Endothelial cell of hepatic sinusoid (primary cell): ENCODE measurements around the gene HS2ST1.
"Not testable (repeated sequence)": the region's sequence is repeated elsewhere in the genome, so short reads cannot be mapped to it uniquely, and the experiment has no call there.

Experiments
- in situ Hi-C: cut with HindIII; loops from 2 replicates; pipeline ENCODE4 v1.10.0; 2017; ENCODE audit warnings: low sequenced_read_pairs

The HS2ST1 gene

DNA sequence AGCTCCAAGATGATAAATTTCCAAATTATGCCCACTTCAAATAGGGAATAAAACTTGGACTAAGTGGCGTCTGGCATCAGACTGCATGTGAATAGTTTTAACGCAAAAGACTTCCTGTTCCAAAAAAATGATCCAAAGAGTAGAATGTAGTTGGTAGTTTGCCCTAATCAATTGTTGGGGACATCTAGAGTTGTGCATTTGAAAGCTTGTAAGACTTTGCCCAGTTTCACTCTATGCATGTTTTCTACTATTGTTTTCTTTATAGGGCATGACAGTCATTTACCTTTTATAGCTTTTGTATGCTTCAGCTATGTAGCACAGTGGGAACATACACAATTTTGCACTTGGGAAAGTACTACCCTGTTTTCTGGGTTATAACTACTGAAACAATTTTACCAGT, 86.0 kb downstream of the HS2ST1 start:
- in situ Hi-C loops, result no loop called here

DNA sequence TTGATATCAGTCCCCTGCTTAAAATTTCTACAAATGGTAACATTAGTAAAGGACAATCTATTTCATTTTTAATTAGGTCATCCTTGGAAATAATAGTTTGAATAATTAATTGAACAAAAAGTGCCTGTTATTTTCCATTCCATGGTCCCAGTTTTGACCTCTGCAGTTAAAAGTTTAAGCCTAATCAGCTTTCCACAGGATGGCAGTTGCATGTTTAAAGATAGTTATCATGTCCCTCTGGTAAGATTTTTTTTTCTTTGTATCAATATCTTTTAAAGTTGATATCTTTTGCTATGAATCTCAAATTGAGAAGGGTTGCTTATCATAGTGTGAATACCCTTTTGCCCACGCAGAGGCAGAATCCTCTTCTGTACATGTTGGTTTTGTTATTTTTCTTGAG, 90.4 kb downstream of the HS2ST1 start:
- in situ Hi-C loops, result no loop called here

DNA sequence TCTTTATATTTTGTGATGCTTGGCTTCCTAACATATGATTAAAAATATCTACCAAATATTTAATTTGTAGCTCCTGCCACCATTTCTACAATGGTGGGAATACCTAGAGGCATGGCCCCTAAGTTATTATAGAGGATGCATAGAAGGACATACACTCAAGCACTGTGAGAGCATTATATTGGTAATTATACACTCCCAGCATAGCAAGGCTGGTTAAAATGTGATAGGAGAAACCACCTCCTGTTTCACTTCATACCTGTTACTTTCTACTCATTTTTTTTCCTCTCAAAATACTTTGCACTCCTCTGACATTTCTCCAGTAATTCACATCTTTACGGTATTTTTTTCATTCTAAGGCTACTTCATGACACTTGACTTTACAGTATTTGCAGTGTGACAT, 92.9 kb downstream of the HS2ST1 start:
- in situ Hi-C loops, result no loop called here

DNA sequence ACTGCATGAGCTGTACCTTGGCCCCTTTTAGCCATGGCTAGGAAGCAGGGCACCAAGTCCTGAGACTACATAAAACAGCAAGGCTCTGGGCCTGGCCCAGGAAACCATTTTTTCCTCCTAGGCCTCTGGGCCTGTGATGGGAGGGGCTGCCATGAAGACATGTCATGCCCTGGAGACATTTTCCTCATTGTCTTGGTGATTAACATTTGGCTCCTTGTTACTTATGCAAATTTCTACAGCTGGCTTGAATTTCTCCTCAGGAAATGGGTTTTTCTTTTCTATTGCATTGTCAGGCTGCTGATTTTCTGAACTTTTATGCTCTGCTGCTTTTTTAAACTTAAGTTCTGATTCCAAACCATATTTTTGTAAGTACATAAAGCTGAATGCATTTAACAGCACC, 99.0 kb downstream of the HS2ST1 start:
- in situ Hi-C loops, result not testable (repeated sequence)

DNA sequence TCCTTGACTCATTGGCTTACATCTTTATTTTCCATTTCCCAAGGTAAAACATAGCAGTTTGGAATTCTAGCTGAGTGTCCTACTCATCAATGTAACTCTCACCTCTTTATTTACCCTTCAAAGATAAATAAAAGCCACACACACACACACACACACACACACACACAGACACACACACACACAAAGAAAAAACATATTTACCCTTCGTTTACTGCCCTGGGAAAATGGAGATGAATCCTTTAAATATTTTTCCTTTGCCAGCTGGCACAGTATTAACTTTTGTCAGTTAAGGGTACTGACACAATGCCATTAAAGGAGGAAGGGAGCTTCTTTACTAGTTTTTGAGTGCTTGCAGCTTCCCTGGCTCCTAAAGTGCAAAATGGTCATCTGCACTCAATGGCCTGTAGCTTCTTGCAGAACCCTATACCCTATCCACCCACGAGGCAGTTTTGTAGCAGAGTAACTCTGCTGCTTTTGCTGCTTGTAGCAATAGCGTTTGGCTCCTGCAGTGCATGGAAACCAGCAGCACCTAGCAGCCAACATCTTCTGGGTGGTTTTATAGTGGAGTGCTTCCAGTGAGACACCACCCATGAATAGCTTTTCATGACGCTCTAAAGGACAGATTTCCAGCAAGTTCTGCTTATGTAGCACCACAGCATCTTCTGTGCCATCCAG, 103.7 kb downstream of the HS2ST1 start:
- in situ Hi-C loops, result no loop called here

DNA sequence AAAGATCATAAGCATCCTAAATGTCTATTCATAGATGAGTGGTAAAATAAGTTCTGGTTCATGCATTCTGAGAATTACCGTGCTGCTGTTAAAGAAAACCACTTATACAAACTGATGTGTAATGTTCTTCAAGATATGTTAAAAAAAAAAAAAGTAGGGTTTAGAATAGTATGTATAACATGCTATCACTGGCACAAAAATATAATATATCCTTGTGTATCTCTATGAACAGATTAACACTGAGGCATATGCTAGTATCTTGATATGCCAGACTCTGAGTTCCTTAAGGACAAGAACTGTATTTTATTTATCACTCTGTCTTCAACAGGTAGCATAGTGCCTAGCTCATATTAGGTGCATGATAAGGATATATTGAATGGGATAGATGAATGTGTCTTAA, 108.9 kb downstream of the HS2ST1 start:
- in situ Hi-C loops, result no loop called here

DNA sequence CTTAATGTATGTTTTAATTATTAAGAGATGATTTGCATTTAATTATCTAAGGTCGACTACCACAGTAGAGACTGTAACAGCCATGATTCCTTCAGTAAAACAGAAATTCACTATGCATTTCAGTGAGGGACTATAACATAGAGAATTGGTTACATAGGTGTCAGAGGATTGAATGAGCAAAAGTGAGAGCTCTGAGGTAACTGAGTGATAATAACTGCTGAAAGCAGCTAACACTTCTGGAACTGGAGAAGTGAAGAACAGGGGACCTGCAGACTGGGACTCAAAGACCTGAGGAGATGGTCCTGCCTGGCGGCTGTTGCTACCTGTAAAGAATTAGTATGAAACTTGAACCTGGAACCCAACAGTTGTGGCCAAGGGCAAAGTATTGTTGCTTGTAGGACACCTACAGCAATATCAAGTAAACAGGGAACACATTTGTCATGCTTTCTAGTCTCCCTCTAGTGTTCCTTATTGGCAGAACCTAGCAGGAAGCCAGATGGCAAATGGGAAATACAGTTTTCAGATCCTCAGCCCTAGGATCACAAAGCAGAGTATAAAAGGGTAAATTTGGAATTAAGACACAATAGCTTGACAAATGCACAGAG, 110.6 kb downstream of the HS2ST1 start:
- in situ Hi-C loops, result no loop called here

DNA sequence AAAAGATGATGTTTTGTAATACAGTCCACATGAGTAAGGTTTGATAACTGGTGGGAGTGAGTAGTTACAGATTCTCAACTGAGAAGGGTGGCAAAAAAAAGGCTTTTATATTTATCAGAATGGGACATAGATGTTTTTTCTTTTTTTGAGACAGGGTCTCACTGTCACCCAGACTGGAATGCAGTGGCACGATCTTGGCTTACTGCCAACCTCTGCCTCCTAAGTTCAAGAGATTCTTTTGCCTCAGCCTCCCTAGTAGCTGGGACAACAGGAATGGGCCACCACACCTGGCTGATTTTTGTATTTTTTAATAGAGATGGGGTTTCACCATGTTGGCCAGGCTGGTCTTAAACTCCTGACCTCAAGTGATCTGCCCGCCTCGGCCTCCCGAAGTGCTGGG, 113.1 kb downstream of the HS2ST1 start:
- in situ Hi-C loops, result not testable (repeated sequence)

DNA sequence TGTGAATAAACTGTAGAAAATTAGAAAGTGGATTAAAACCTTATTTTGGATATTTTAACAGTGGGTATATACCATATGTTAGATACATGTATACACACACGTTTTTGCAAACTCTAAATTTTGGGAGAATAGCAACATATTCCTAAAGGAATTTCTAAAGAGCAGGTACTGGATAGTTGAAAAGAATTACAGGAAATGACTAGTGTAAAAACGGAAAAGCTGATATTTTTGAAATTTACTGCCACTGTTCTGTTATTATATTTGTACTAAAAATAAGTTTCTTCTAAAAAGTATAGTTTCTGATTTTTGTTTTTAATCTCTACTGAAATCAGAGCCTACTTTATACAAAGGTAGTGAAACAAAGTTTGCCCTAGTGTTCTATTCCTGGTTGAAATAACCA, 114.1 kb downstream of the HS2ST1 start:
- in situ Hi-C loops, result no loop called here

DNA sequence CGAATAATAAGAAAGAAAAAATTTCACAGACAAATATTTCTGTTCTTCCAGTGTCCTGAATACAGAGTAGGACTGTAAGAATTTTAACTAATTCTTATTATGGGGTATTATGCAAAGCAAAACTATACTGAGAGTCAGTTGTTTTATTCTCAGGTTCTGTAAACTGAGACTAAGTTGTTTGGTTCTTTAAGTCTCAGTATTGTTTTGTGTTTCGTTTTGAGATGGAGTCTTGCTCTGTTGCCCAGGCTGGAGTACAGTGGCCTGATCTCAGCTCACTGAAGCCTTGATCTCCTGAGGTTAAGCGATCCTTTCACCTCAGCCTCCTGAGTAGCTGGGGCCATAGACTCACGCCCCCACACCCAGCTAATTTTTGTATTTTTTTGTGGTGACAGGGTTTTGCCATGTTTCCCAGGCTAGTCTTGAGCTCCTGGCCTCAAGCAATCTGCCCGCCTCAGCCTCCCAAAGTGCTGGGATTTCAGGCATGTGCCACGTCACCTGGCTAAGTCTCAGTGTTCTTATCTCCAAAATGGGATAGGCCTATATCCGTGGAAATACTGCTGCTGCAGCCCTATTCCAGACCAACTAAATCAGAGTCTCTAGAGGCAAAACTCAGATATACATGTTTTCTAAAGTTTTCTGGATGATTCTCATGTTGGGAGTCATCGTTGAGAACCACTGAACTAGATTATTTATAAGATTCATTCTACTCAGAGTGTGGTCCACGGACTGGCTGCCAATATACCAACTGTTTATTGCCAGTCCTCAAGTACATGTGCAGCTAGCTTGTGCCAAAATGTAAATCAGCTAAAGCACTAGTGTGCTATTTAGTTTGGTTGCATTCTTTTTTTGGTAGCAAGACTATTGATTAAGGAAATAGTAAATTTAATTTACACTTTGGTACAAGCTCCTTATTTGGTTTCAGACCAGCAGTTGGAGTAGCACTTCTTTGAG, 116.6 kb downstream of the HS2ST1 start:
- in situ Hi-C loops, result no loop called here

DNA sequence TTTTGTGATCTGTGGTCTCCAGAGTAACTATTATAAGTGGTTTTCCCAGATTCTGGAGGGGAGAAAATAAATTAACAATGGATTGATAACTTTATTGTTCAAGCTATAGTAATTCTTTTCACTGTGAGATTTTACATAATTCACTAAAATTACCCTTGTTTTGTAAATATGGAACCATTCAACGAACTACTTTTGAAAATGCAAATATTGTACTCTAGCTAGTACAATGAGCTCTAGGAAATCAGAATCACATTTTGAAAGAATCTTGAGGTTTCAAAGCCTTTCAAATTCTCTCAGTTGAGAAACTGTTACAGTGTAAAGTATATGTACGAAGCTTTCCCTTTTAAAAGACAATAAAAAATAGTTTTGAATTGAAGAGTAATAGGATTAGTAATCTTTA, 119.9 kb downstream of the HS2ST1 start:
- in situ Hi-C loops, result no loop called here

DNA sequence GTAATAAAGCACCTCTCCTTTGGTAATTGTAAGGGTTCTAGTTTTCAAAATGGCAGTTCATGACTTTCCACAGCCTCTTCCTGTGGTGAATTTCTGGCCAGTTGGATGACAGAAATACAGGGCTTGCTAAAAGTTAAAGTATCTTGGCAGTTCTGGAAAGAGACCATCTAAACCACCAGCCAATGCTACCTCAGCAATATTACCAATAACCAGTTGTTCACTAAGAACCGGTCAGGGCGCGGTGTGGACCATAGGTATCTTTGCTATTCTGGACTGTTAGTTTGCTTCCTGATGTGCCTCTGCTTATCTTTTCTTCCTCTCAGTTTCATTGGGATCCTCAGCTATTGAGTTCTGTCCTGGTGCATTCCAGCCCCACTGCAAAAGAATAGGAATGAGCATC, 124.7 kb downstream of the HS2ST1 start:
- in situ Hi-C loops, result no loop called here

DNA sequence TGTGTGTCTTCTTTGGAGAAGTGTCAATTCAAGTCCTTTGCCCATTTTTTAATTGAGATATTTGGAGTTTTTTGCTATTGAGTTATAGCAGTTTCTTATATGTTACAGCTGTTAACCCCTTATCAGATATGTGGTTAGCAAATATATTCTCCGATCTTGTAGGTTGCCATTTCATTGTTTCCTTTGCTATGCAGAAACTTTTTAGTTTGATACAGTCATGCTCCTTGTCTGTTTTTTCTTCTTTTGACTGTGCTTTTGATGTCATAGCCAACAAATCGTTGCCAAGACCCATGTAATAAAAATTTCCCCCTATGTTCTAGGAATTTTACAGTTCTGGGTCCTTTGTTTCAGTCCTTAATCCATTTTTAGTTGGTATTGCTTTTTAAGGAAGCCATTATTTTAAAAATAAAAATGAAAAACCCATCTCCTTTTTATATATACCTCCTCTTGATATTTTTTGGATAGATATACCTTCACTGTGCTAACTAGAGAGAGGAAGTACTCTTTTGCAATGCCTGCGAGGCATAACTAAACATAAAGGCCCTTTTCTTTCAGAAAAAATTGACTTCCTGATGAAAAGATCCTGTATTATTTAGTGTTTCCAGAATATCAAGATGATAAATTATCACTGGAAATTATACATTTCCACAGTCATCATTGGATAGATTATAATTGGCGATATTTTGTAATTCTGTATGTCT, 127.8 kb downstream of the HS2ST1 start:
- in situ Hi-C loops, result no loop called here

DNA sequence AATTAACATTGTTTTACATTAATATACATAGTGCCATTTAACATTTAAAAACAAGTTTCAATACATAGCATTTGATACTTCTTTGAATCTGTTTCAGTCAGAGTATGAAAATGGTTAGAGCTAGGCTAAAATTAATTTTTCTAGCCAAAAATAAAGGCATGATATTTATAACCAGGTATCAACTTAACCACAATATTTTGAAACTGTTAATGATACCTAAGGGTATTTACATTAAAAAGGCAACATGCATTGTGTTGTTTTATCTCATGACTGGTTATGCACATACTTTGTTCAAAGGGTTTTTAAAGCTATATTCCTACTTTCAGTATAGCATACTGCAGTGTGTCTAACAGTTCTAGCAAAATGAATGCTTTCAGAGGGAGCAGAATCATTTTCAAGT, 130.0 kb downstream of the HS2ST1 start:
- in situ Hi-C loops, result no loop called here

DNA sequence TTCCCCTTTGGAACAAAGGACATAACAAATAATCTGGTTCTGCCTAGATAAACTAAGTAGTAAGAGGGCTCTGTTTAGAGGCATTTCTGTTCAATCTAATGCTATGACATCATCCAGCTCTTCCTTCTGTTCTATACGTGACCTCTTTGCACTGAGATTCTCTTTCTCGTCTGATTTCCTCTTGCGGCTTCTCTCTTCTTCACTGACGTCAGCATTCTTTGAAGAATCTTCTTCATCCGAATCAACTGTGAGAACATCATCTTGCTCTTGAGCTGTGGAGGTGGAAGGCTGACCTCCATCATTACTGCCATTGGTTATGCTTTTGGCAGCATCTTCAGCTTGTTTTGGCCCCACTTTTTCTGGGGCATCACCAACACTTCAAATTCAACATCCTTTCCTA, 130.4 kb downstream of the HS2ST1 start:
- in situ Hi-C loops, result no loop called here

DNA sequence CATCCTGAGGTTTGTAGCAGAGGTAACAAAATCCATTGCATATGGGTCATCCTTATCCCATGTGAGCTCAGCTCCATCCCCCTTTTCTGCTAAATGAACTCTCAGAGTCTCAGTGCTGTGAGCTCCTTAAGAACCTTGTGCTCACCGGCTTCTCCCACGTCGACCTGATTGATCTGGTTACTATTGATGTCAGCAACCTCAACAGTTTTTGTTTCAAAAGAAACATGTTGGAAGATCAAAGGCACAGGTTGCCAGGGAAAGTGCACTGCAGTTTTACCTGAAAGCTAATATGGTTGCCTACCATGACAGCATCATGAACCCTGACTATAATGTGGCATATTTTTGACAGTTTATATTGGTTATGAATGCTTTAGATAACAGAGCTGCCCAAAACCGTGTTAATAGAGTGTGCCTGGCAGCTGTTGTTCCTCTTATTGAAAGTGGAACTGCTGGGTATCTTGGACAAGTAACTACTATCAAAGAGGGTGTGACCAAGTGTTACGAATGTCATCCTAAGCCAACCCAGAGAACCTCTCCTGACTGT, 131.4 kb downstream of the HS2ST1 start:
- in situ Hi-C loops, result no loop called here

DNA sequence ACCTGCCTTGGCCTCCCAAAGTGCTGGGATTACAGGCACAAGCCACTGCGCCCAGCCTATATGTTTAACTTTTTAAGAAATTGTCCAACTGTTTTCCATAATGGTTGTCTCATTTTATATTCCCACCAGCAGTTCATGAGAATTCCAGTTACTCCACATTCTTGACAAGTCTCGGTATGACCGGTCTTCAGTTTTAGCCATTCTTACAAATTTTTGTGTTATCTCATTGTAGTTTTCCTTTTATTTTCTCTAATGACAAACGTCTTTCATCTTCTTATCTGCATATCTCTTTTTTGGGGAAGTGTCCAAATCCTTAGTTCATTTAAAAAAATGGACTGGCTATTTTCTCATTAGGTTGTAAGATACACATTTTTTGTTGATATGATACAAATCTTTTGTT, 132.5 kb downstream of the HS2ST1 start:
- in situ Hi-C loops, result no loop called here

DNA sequence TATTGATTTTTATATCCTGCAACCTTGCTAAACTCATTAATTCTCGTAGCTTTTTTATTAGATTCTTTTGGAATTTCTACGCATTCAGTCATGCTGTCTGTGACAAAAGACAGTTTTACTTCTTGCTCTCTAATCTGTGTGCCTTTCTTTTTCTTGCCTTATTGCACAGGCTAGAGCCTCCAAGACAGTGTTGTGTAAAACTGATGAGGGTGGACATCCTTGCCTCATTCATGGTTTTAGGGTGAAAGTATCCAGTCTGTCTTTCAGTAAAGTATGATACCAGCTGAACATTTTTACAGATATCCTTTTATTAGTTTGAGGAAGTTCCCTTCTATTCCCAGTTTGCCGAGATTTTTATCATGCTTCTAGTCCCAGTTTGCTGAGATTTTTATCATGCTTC, 133.8 kb downstream of the HS2ST1 start:
- in situ Hi-C loops, result no loop called here

DNA sequence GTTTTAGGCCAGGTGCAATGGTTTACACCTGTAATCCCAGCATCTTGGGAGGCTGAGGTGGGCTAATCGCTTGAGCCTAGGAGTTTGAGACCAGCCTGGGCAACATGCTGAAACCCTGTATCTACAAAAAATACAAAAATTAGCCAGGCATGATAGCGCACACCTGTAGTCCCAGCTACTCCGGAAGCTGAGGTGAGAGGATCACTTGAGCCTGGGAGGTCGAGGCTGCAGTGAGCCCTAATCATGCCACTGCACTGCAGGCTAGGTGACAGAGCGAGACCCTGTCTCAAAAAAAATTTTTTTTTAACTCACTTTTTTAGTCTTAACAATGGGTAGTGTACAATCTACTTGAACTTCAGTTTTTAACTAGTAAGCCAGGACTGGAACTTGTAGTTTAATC, 137.5 kb downstream of the HS2ST1 start:
- in situ Hi-C loops, result no loop called here

DNA sequence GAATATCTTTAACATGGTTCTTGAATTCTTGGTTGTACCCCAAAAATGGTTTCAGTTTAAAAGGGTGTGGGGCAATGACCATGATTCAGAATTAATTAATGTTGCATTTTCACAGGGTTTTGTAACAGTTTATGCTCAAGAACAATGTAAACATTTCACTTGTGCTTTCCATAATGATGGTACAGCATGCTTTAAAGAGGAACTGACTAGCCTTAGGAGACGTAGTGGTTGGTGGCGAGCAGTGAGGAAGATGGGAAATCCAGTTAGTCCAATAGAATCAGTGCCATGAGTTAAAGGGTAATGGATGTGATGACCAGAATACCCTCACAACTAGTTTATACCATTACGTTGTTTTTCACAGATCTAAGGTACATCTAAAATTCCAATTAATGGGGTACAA, 138.0 kb downstream of the HS2ST1 start:
- in situ Hi-C loops, result no loop called here

DNA sequence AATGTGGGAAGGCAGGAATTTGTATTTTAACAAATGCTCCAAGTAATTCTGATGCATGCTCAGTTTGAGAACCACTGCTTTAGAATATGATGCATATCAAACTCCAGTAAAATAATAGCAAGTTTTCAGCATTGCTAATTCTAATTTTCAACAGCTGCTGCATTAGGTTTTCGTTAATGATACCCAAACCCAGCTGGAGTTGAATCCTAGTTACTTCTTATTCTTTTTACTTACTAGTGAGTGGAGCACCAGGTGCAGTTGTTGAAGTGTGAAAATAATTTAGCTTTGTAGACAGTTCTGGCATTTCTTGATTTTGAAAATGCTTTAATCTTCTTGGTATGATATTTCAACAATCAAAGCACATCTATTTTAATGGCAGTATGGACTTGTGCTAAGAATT, 138.5 kb downstream of the HS2ST1 start:
- in situ Hi-C loops, result no loop called here
